Posterior vena cava (tissue), 2 donors: Measurements from ENCODE around the gene CDNF. TPM values are rescaled to one million over a fixed set of nuclear protein-coding genes. Genes with fewer than 3 reads are reported as not detected.

Source experiments
- DNase-seq: peaks from one replicate; pipeline ENCODE4 v3.0.0-alpha.2; 2020; ENCODE audit warnings: low spot score
- intact Hi-C, 2 donors: fragments of 100-400 bp; cut with DNase I; formaldehyde crosslinking; loops; one replicate each; pipeline versions ENCODE4 v1.14.1 to v1.14.2; 2022 to 2023
- total RNA-seq, 2 donors: library from RNA; stranded (reverse); fragmentation: NEBNext Ultra II Directional; extraction: Animal tissue kit (Norgen Biotek cat#: 25700); gene quantifications; one replicate each; pipeline ENCODE4 v1.2.1, GENCODE V29; 2021
- donor health status: DM: yes; HTN: yes; CAD: no.
- donor health status: DM: yes; HTN: yes; CAD: no.

CDNF gene
- total RNA-seq, 2 donors from 2014 or later: 0.95 to 1.8 TPM

GRCh38 chr10:14810969-14811953, 26.6 kb downstream of the CDNF start:
- DNase-seq: no peak
- intact Hi-C loops: no loop called here

GRCh38 chr10:14806318-14806717, 31.5 kb downstream of the CDNF start:
- intact Hi-C loops: no loop called here

GRCh38 chr10:14803827-14804226, 34.0 kb downstream of the CDNF start:
- DNase-seq: no peak
- intact Hi-C loops: no loop called here

More at GRCh38 chr10:14806318-14806717, 31.5 kb downstream of the CDNF start:
- no peak for DNase-seq

GRCh38 chr10:14801723-14802122, 36.1 kb downstream of the CDNF start:
- intact Hi-C loops: no loop called here
- no peak for DNase-seq

- DNase-seq: no peak
- intact Hi-C loops: no loop called here
Observed at GRCh38 chr10:14800397-14800796, 37.4 kb downstream of the CDNF start.

GRCh38 chr10:14798636-14799035, 39.2 kb downstream of the CDNF start:
- DNase-seq: no peak
- intact Hi-C loops: no loop called here

GRCh38 chr10:14787938-14788337, 49.9 kb downstream of the CDNF start:
- intact Hi-C loops: no loop called here
- DNase-seq: no peak

- no peak for DNase-seq
- intact Hi-C loops: no loop called here
Observed at GRCh38 chr10:14784459-14785055, 53.3 kb downstream of the CDNF start.

GRCh38 chr10:14782691-14783363, 55.0 kb downstream of the CDNF start:
- DNase-seq: no peak
- intact Hi-C loops: no loop called here

GRCh38 chr10:14781763-14782162, 56.1 kb downstream of the CDNF start:
- DNase-seq: no peak
- intact Hi-C loops: no loop called here

GRCh38 chr10:14779001-14779651, 58.7 kb downstream of the CDNF start:
- intact Hi-C loops: no loop called here
- DNase-seq: no peak

GRCh38 chr10:14776546-14776945, 61.3 kb downstream of the CDNF start:
- no peak for DNase-seq
- intact Hi-C loops: no loop called here

- DNase-seq: no peak
- intact Hi-C loops: no loop called here
Observed at GRCh38 chr10:14775656-14776055, 62.2 kb downstream of the CDNF start.

GRCh38 chr10:14774797-14775196, 63.0 kb downstream of the CDNF start, which contains the start of gene FAM107B:
Gene FAM107B, minus strand, starts transcription at chr10:14774897. Its CDS starts 234 bp downstream, at chr10:14774663.
- intact Hi-C loops: no loop called here
- no peak for DNase-seq

GRCh38 chr10:14774214-14774580, 63.6 kb downstream of the CDNF start:
- intact Hi-C loops: no loop called here
- DNase-seq: no peak

- intact Hi-C loops: no loop called here
- no peak for DNase-seq
Observed at GRCh38 chr10:14773551-14774213, 64.2 kb downstream of the CDNF start.

- no peak for DNase-seq
- intact Hi-C loops: no loop called here
Observed at GRCh38 chr10:14772399-14772798, 65.4 kb downstream of the CDNF start.

GRCh38 chr10:14770927-14771326, 66.9 kb downstream of the CDNF start:
- intact Hi-C loops: no loop called here
- DNase-seq: no peak
